GM19372 (cell line): Measurements from ENCODE around the gene PWWP2B.

Experiments used
- ATAC-seq: cut with Tn5 transposase; IDR thresholded peaks from one replicate; pipeline ENCODE4 v1.9.1; 2021; ENCODE audit warnings: mild to moderate bottlenecking, low read depth, moderate library complexity; ENCODE audit not compliant: unreplicated experiment

Gene PWWP2B

GRCh38 chr10:132442636-132443035, 45.6 kb downstream of the PWWP2B start:
- ATAC-seq = no peak

DNA sequence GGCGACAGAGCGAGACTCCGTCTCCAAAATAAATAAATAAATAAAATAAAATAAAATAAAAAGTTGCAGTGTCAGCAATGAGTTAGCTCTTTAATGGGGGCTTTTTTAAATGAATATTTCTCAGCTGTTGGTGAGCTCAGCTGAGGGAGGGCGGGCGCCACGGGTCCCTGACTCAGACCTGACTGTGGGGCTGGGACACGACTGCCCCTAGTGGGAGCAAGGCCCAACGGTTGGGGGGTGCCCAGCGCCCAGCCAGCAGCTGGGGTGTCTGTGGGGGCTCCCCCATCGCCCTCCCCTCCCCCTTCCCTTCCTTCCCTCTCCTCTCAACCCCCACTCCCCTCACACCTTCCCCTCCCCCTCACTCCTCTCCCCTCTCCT, 46.6 kb downstream of the PWWP2B start:
- no peak for ATAC-seq

GRCh38 chr10:132443983-132444876, 47.2 kb downstream of the PWWP2B start:
- ATAC-seq = no peak

GRCh38 chr10:132444877-132445351, 47.9 kb downstream of the PWWP2B start:
- no peak for ATAC-seq

- no peak for ATAC-seq
Measured at GRCh38 chr10:132445516-132446194, 48.7 kb downstream of the PWWP2B start.

GRCh38 chr10:132446195-132446581, 49.2 kb downstream of the PWWP2B start:
- no peak for ATAC-seq

DNA sequence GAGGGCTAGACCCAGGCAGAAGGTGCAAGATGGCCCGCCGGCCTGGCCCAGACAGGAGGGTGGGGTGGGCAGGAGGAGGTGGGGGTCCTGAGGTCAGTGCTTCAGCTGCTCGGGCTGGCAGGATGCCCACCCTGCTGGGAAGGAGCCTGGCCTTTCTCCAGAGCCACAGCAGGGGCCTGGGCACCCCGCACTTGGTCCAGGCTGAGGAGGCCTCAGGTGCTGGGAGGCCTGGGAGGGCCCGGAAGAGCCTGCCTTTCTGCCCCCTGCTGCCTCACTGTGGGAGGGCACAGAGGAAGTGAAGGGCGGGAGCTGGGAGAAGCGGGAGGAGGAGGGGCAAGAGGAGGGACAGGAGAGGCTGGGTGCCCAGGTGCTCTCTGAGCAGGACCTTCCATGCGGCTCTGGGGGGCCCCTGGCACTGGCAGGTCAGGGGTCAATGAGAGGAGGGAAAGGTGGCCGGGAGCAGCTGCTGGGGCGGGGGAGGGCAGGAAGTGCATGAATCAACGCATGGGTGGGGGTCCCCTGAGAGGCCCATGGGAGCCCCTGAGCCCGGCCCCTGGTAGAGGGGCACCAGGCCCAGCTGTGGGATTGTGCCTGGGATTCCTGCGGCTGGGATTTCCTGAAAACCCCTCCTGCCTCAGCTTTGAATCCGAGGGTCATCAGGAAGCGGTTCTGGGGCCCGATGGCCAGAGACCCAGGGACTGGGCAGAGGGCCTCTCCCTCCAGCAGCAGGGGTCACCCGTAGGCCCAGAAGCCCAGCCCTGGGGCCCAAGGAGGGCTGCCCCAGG, 49.9 kb downstream of the PWWP2B start:
- ATAC-seq = no peak

DNA sequence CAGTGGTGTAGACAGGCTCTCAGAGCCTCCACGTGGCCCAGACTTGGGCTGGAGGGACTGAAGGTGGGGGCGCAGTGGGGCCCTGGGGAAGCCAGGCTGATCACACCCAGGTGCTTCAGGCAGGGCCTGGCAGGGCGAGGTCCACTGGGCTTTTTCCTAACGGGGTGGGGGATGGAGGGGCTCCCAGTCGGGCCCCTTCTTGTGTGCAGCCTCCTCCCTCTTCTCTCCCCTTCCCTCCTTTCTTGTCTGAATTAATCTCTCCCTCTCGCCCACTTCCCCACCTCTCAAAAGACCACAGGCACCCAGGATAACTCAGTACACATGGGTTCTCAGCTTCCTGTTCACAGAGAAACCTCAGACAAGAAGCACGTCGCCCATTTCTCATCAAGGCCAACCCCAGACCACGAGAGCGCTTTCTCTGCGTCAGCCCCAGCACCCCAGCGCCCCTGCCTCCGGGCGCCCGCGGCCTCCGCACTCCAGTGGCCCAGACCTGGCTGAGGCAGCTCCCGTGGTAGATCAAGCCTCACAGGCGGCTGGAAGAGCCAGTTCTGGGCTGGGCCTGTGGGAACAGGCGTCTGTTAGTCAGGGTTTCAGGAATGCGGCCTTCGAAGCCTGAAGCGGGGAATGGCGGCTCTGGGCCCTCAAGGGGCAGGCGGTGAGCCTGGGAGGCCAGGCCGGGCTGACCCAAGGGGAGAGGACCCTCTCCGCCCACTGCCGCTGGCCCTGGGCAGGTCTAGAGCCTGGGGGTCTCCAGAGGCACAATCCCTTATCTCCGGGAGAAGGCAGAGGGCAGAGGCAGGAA, 50.6 kb downstream of the PWWP2B start:
- no peak for ATAC-seq

- no peak for ATAC-seq
Measured at GRCh38 chr10:132448248-132448731, 51.3 kb downstream of the PWWP2B start.

DNA sequence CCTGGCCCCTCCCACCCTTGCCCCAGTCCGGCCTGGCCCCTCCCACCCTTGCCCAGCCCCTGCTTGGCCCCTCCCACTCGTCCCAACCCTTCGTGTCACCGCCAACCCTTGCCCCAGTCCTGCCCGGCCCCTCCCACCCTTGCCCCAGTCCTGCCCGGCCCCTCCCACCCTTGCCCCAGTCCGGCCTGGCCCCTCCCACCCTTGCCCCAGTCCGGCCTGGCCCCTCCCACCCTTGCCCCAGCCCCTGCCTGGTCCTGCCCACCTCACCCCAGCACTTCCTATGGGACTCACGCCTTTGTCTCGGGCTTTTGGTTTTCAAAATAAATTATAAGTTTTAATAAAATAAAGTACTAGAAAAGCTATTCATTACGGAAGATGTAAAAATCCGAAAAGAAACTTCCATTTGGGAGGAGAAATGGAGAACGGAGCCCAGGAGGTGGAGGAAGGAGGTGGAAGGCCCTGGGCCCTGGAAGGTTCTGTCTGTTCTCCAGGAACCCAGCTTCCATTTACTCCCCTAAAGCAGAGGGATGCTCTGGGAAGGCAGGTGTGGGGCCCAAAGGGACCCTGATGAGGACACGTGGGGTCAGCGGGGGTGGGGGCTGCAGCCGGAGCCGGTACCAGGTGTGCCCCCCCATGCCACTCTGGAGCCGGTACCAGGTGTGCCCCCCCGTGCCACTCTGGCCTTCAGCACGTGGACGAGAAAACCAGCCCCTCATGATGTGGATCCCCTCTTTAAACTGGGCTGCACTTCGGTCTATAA, 52.2 kb downstream of the PWWP2B start:
- no peak for ATAC-seq

DNA sequence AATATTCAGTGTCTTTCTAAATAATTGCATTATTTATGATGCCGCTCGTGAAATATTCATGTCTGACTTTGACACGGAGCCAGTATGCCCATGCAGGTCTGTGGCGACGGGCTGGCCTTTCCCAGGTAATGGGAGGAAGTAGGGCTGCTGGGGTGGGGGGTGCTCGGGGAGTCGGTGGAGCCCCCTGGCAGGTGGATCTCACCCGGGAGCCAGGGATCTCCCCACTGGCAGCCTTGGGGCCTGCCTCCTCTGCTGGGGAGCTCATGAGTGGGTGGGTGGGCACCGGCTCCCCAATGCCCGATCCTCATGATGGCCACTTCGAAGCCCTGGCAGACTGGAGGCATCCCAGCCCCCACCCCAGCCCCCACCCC, 52.8 kb downstream of the PWWP2B start:
- no peak for ATAC-seq

DNA sequence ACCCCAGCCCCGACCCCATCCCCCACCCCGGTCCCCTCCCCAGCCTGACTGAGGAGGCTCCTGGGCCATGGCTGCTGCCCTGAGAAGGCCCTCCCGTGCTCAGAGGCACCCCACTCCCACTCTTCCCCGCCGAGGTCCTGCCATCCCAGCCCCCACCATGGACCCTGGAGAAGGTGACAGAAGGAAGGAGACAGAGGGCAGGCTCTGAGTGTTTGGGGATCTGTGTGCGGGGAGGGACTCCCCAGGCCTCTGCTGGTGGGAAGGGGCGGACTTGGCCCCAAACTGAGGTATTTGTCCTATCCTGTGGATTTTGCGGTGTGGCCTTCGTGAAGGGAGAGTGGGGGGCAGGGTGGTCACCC, 53.4 kb downstream of the PWWP2B start:
- no peak for ATAC-seq

DNA sequence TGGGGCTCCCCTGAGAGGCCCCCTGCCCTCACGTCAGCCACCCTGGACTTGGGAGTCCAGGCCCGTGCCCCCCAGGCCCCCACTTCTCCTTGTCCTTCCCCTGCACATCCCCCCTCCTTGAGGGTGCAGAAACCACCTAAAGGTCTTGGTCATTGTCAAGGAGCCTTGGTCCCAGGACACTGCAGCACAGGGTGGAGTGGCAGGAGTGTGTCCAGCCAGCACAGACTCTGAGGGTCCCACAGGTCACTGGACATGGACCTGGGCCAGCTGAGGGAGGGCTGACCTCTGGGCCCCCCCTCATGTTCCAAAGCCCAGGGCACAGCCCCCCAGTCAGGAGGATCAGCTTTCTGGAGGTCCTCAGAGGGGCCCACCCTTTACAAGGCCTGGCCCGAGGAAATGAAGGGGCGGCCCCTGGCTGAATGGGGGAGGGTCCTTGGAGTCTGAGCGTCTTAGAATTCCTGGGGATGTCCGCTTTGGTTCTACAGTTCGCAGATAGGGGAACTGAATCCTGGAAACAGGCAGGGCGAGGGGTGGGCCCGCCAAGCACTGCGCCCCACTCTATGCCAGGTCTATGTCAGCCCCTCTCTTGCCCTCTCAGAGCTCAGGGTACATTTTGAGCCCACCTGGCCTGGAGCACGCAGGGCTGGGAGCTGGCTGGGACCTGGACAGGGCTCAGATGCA, 54.0 kb downstream of the PWWP2B start:
- ATAC-seq = no peak

DNA sequence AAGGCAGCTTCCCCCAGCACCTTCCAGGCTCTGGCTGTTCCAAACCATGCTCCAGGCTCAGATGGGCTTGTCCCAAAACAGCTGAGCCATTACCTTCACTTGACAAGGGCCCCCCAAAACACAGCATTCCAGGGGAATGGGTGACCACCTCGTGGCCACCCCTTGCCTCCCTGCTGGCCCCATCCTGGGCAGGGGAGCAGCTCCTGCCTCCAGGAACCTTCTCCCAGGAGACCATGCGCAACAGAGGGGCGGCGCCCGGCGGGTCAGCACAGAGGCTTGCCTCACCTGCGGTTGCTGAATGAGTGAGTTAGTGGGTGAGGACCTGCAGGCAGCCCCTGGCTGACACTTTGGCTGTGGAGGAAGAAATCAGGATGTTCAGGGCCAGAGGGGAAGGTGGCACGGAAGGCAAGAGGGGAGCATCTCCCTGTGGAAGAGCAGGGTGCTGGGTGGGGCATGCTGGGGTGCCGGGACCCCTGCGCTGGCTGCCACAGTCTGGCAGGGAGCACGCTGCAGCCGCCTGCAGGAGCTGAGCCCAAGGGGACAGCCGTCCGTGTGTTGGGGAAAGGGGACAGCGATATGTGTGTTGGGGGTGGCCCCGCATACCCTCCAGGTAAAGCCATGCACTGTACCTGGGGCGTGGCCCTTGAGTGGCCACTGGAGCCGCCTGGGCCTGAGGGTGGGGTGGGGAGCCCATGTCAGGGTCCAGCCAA, 54.7 kb downstream of the PWWP2B start:
- no peak for ATAC-seq

DNA sequence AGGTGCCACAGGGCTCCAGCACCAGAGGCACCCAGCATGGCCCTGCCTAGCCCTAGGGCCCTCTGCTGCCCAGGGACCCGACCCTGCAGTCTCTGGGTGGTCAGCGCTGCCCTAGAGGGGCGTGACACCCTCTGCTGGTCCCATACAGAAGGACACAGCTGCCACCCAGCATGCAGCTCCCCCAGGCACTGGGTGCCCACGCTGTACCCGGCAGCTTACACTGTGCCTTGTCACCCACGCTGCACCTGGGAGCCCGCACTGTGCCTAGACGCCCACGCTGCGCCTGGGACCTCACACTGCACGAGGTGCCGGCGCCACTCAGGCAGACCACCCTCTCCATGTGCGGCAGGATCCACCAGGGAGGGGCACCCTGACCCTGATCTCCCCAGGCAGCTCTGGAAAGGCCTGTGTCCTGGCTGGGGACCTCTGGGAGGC, 55.2 kb downstream of the PWWP2B start:
- no peak for ATAC-seq

DNA sequence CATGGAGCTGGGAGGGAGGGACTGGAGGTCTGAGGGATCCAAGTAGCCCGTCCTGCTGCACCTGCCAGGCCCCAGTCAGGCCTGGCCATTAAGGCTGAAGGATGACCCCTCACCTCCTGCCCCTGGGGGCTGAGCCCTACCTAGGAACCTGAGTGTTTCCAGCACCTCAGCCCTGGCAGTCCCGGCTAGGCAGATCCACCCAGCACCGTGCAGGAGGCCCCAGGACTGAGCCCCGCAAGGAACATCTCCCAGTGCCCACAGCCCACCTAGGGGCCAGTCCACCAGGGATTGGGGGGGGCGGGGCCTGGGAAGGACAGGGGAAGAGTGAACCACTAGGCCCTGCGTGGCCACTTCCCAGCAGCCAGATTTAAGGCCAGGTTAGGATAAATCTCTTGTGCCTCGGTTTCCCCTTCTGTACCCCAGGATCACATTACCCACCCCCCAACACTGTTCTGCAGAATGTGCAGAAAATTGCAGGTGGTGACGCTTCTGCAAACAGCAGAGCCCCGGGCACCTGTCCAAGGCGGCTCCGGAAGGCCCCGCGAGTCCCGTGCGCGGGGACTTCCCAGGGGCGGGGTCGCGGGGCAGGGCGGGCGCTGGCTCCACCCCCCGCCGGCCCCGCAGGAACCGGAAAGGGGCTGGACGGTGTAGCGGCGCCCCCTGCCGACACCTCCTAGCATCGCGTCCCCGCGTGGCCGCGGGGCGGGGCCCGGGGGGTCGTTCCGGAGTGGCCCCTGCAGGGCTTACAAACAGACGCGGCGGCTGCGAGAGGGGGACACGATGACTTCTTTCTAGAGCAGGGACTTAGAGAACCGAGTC, 55.9 kb downstream of the PWWP2B start:
- ATAC-seq = peak; percentile 80

DNA sequence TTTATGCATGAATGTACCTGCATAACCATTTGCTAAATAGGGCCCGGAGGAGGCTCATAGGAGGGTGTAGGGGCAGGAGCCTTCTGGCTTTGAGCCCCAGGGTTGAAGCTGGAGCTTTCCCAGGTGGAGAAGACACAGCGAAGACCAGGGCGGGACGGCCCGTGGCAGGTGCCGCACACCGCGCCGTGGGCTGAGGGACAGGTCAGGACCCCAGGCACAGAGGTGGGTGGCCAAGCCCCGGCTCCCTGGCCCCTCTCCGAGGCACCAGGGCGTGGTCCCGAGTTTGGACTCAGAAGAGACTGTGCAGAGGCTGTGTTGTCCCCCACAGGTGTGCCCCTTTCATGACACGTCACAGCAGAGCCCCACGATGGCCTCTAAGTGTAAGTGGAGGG, 56.5 kb downstream of the PWWP2B start:
- peak; percentile 3 for ATAC-seq
